Endothelial cell of umbilical vein (primary cell): ENCODE data around the gene CNNM2.

Experiments used
- CTCF ChIP-seq, 2 donors: IDR thresholded peaks; 1 replicate in 1 of 2; 2 replicates in 1 of 2; pipeline ENCODE4 v1.5.1; 2011; ENCODE audit warnings: low read length in 2 of 2, mild to moderate bottlenecking in 2 of 2, moderate library complexity in 2 of 2, control low read depth in 1 of 2, inconsistent platforms in 1 of 2, low read depth in 1 of 2; ENCODE audit not compliant: insufficient read depth in 1 of 2; ENCODE audit errors: extremely low read depth in 1 of 2
- EZH2 ChIP-seq: IDR thresholded peaks from 2 replicates; pipeline ENCODE4 v1.6.1; 2012; ENCODE audit warnings: borderline replicate concordance, low read depth, mild to moderate bottlenecking, moderate library complexity, low read length, inconsistent platforms; ENCODE audit not compliant: severe bottlenecking
- GATA2 ChIP-seq: IDR thresholded peaks from 2 replicates; pipeline ENCODE4 v1.7.0; 2011; ENCODE audit warnings: low read depth, mild to moderate bottlenecking, moderate library complexity, mixed read lengths, low read length; ENCODE audit not compliant: insufficient read length, insufficient read depth
- JUN ChIP-seq: IDR thresholded peaks from 2 replicates; pipeline ENCODE4 v1.6.1; 2011; ENCODE audit warnings: borderline replicate concordance, low read depth; ENCODE audit not compliant: insufficient read length, insufficient read depth
- MAX ChIP-seq: IDR thresholded peaks from 2 replicates; pipeline ENCODE4 v1.6.1; 2011; ENCODE audit not compliant: insufficient read depth, insufficient read length
- MYC ChIP-seq: IDR thresholded peaks from one replicate; pipeline ENCODE4 v1.6.1; 2011; ENCODE audit warnings: mild to moderate bottlenecking, low read depth, low read length
- POLR2A ChIP-seq: IDR thresholded peaks from 2 replicates; pipeline ENCODE4 v1.6.1; 2012; ENCODE audit warnings: low read depth, mild to moderate bottlenecking, control low read depth, low read length
- POLR2AphosphoS5 ChIP-seq: IDR thresholded peaks from 2 replicates; pipeline ENCODE4 v1.6.1; 2012; ENCODE audit warnings: low read depth, mild to moderate bottlenecking, control low read depth, low read length, moderate library complexity; ENCODE audit not compliant: insufficient read depth

GRCh38 chr10:103120977-103121735 is 203.1 kb downstream of the CNNM2 start:
- no peak for TF ChIP-seq MYC
- no peak for TF ChIP-seq EZH2
- TF ChIP-seq CTCF (IDR thresholded peaks at IDR 0.05; ENCODE audit: extremely low read depth in 1 of 2, insufficient read depth in 1 of 2, low read depth in 1 of 2, low read length in 2 of 2), result no peak
- TF ChIP-seq POLR2AphosphoS5, result no peak
- TF ChIP-seq MAX, result no peak
- no peak for TF ChIP-seq POLR2A
- no peak for TF ChIP-seq GATA2
- no peak for TF ChIP-seq JUN
